ENCODE measurements around the gene ZCCHC3.
"Not testable (repeated sequence)": the region's sequence is repeated elsewhere in the genome, so short reads cannot be mapped to it uniquely, and the experiment has no call there.

The ZCCHC3 gene

DNA sequence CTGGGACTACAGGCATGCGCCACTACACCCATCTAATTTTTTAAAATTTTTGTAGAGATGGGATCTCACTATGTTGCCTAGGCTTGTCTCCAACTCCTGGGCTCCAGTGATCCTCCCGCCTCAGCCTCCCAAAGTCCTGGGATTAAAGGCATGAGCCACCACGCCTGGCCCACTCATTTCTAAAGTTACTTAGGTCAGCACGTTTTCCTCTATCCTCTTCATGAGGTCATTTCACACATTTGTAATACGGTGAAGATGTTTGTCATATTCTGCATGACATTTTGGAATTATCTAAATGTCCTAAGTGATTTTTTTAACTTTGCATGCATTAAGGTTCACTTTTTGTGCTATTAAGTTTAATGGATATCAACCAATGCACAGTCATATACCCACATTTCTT lies 16.0 kb downstream of the ZCCHC3 start:
- no peak for DNase-seq (ENCODE audit: low read depth)

DNA sequence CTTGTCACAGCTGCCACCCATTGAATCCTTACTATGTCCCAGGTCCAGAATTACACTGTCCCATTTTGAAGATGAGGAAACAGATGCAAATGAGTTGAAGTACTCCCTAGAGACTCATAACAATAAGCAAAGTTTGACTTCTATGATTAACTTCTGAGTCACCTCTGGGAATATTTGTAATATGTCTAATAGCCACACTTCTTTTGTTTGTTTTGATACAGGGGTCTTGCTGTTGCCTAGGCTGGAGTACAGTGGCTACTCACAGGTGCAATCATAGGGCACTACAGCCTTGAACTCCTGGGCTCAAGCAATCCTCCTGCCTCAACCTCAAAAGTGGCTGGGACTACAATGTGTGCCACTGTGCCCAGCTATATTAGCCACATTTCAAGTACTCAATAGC lies 16.6 kb downstream of the ZCCHC3 start:
- DNase-seq (ENCODE audit: low read depth): no peak

DNA sequence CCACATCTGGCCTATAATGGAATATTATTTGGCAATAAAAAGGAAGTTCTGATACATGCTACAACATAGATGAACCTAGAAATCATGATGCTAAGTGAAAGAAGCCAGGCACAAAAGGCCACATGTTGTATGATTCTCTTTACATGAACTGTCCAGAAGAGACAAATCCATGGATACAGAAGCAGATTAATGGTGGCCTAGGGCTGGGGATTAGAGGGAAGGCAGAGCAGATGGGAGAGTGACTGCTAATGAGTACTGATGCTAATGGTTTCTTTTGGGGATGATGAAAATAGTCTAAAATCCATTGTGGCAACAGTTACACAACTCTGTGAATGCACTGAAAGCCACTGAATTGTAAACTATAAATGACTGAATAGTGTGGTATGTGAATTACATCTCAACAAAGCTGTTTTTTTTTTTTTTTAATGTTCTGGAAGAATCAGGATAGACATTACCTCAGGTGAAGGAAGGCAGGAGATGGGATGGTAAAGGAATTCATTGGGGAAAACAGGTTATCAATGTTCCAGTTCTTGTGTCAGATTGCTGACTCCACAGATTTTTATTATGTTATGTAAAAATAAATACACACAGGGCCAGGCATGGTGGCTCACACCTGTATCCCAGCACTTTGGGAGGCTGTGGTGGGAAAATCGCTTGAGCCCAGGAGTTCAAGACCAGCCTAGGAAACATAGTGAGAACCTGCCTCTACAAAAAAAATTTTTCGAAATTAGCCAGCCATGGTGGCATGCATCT lies 19.1 kb downstream of the ZCCHC3 start:
- no peak for DNase-seq (ENCODE audit: low read depth)

DNA sequence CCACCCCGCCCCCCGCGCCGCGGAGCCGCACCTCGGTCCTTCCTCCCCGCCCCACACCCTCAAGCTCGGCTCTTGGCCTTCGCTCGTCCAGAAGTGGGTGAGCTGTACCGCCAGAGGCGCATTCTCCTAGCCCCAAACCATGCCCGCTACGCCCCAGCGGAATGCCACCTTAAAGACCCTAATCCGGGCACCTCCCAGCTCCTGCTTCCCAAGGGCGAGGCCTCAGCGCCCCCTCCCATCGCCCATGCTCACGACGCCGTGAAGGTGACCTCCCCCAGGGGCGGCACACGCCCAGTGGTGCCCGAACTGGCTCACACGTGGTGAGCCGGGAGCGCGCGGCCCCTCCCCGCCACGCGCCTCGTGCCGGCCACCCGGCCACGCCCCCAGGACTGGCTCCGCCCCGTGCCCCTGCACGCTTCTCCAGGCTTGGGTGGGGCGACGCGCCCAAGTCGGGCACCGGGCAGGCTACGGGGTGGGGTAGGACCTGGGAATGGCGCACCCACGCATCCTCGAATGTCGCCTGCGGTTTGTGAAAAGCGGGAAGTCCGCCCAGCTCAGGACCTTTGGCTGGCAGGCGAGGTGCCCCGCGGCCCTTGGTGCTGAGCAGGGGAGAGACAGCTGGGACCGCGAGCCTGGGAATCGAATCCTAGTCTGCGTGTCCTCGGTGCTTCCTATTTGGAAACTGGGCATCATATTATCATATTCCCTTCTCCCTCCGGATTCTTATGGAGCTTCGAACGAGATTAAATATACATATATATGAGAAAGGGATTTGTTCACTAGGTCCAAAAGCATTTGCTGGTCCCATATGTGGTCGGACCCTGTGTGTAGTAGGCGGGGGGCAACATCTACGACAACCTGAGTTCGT lies 27.0 kb downstream of the ZCCHC3 start:
- peak; percentile 86 for DNase-seq (ENCODE audit: low read depth)

DNA sequence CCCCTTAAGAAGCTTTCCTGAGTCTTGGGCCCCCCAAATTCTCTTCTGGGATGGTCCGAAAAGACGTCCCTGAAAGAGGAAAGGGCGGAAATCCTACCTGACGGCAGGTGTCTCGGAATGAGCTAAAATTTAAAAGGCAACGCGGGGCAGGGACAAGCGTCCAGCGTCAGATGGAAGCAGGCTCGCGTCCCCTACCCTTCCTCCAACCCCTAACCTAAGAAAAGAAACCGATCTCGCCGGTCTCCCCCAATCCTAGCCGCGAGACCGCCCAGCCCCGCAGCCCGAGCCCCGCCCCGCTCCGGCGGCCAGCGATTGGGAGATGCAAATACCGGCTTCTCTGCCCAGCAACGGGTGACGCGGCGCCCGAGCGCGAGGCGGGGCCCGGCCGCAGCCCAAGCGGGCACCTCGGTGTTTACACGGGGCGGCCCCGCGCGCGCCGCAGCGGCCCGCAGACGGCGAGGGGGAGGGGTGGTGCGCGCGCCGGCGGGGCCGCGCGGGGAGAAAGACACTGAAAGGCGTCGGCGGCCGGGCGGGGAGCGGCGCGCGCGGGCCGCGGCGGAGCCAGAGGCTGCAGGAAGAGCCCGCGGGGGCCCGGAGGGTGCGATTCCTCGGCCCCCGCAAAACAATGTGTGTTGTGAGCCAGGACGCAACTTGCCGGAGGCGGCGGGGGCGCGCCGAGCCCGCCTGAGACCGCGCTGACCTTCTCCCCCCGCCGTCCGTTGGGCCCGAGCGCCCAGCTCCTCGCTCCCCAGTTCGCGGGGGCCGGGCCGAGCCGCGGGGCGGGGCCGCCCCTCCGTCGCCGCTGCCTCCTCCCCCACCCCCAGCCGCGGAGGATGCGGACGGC lies 27.9 kb downstream of the ZCCHC3 start, which contains the start of gene SOX12:
TSS of gene SOX12 (plus strand) at position 508 of the 844 bp plus-strand sequence. CDS start 373 bp downstream, outside the sequence.
- DNase-seq (ENCODE audit: low read depth): peak; percentile 99

DNA sequence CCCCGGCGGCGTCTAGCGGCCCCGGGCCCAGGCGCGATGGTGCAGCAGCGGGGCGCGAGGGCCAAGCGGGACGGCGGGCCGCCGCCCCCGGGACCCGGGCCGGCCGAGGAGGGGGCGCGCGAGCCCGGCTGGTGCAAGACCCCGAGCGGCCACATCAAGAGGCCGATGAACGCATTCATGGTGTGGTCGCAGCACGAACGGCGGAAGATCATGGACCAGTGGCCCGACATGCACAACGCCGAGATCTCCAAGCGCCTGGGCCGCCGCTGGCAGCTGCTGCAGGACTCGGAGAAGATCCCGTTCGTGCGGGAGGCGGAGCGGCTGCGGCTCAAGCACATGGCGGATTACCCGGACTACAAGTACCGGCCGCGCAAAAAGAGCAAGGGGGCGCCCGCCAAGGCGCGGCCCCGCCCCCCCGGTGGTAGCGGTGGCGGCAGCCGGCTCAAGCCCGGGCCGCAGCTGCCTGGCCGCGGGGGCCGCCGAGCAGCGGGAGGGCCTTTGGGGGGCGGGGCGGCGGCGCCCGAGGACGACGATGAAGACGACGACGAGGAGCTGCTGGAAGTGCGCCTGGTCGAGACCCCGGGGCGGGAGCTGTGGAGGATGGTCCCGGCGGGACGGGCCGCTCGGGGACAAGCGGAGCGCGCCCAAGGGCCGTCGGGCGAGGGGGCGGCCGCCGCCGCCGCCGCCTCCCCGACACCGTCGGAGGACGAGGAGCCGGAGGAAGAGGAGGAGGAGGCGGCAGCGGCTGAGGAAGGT lies 28.7 kb downstream of the ZCCHC3 start:
- no peak for DNase-seq (ENCODE audit: low read depth)

DNA sequence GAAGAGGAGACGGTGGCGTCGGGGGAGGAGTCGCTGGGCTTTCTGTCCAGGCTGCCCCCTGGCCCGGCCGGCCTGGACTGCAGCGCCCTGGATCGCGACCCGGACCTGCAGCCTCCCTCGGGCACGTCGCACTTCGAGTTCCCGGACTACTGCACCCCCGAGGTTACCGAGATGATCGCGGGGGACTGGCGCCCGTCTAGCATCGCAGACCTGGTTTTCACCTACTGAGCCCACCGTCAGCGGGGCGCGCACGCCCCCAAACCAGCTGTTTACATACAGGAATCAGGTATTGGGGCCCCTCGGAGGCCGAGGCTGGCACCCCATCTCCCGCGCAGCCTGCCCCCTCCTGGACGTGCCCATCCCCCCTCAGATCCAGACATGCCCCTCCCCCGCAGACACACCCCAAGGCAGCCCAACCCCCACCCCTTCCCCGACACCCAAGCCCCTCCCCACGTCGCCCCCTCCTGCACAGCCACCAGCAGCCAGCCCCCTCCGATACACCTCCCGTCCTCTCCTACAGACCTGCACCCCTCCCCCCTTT lies 29.3 kb downstream of the ZCCHC3 start:
- no peak for DNase-seq (ENCODE audit: low read depth)

DNA sequence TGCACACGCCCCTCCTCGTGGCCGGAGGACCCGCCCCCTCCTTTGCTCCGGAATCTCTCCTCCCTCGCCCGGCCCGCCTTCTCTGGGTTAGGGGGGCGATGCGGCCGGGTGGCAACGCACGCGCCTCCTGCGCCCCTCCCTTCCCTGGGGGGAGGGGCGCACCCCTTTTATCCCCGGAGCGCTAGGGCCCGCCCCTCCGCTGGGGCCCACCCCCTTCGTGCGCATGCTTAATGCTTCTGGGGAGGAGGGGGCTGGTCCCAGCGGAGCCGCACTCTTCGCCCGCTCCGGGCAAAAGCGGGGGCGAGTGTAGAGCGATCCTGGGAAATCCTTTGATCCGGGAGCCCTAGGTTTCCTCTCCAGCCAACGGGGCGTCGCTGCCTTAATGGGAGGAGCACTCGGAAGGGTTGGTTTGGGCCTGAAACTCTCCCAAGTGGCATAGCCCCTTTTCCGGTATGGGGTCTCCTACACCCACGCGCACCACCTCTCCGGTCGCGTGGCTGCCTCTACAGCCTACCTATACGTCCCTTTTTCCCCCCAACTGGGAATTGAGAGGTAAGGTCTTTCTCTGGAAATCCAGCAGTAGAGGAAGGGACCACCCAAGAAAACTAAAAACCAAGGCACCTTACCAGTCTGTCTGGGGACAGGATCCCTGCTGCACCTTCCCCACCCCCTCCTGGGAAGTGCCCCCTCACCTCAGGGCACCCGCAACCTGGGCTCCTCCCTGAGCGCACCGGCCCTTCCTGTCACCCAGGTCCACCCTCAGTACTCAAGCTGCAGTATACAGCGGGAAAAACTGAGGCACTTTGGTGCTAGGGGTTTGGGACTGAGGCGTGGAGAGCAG lies 30.0 kb downstream of the ZCCHC3 start:
- peak; percentile 61 for DNase-seq (ENCODE audit: low read depth)

DNA sequence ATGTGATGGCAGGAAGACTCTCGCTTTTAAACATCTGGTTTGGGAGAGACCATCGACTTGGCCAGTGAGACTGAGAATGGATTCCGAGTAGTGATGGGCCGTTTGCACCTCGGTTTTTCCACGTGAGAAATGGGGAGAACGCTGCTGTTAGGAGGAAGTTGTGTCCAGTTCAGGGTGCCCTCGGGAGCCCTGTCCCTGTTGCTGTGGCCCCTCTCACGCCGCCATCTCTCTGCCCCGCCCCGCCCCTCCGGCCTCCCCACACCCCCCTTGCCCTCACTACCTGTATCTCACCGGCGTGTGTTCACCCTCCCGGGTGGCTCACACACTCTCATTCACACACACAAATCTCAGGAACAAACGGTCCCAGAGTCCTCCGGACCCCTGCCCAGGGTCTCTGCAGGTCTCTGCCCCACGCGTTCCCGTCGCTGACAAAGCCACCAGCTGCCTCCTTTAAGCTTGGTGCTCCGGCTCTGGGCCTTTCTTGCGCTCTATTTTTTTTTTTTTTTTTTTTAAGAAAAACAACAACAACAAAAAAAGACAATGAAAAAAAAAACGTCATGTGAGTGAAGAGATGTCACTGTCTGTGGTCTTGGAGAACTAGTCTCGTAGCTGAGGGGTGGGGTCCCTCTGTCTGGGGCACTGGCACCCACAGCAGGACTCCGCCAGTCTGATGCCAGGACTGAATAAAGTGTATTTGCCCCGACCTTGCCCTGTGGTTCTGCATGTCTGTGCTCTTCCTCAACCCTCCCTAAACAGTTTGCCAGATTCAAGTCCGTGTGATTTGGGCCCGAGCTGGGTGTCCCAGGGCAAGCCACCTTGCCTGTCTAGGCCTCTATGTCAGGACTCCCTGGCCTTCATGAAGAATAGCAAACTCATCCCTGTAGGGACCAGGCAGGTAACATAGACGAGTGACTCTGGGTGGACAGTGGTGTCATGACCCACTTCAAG lies 30.9 kb downstream of the ZCCHC3 start:
- DNase-seq (ENCODE audit: low read depth): no peak

DNA sequence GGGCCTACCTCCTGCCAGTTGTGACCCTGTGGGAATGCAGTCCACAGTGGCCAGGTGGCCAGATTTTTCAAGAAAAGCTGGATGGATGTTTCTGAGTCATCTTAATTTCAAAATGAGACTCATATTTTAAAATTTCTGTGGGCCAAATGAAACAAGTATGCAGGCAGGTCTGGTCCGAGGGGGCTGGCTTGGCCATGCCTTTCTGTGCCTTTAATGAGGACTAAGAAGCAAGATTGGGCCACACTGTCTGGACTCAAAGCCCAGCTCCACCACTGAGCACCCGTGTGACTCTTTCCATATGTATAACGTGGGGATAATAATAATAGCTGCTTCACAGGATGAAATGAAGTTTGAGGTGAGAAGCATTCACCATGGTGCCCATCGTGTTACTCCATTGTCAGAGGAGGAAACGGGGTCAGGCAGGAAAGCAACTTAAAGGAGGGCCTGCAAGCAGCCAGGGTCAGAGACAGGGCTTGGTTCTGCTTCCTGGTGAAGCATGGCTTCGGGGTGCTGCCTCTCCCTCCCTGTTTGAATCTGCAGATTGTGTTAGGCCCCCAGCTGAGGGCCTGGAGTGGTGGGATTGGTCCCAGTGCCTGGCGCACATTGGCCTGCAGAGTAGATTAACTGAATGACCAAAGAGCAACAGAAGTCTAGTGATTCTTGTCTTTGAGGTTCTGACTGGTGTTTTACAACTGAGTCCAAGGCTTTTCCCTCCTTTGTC lies 31.8 kb downstream of the ZCCHC3 start:
- DNase-seq (ENCODE audit: low read depth): no peak

DNA sequence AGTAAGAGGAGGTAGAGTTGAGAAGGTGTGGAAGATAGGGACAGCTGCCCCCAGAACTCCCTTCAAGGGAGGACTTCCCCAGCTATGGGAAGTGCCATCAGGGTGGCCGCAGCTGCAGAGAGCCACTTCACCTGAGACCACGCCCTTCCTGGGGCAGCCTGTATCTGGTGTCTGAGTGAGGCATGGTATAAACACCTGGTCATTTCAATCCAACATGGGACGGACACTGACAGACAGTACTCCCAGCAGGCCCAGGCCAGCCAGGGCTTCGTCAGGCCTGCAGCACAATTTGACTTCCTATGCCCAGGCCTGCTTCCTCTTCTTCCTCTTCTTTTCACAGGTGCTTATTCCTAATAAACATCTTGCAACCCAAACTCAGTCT lies 32.5 kb downstream of the ZCCHC3 start:
- no peak for DNase-seq (ENCODE audit: low read depth)

DNA sequence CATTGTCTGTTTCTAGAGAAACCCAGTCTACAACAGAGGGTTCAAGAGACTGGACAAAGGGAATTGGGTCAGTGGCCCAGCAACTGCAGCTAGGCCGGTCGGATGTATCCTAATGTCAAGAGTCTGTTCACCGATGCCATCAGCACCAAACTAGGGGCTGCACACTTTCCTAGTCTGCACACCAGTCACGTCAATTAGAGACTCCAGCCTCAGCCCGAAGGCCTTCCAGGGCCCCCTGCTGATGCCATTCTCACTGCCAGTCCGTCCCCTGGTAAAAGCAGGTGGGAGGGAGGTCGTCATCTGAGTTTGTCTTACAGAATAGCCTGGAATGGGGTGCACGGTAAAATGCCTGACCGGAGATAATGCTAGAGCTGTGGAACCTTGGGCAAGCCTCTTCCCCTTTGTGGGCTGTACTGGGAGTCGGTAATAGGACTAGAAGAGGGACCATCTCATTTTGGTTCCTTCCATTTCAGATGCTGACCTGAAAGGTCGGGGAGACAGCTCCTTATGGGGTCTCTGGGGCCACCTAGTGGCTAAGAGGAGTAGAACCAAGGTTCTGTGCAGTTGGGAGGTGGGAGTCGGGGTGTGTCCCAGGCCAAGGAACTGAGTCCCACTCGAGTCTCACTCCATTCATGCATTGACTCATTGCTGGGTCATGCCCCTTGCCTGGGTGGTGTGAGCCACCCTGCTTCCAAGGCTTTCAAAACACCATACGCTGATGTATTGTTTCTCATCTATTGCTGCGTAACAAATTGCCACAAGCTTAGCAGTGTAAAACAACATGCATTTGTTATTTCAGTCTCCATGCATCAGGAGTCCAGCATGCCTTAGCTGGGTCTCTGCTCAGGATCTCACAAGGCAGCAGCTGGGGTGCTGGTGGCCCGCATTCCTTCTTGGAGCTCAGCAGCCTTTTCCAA lies 33.1 kb downstream of the ZCCHC3 start:
- DNase-seq (ENCODE audit: low read depth): no peak

DNA sequence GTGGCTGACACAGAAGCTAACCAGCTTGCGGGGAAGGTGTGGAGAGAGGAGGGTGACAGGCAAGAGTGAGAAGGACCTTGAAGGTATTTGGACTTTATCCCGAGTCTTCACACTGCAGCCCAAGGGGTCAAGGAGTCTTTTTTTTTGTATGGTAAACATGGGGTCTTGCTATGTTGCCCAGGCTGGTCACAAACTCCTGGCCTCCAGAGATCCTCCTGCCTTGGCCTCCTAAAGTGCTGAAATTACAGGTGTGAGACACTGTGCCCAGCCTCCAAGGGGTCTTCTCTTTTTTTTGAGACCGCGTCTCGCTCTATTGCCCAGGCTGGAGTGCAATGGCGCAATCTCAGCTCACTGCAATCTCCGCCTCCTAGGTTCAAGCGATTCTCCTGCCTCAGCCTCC lies 37.2 kb downstream of the ZCCHC3 start:
- no peak for DNase-seq (ENCODE audit: low read depth)

DNA sequence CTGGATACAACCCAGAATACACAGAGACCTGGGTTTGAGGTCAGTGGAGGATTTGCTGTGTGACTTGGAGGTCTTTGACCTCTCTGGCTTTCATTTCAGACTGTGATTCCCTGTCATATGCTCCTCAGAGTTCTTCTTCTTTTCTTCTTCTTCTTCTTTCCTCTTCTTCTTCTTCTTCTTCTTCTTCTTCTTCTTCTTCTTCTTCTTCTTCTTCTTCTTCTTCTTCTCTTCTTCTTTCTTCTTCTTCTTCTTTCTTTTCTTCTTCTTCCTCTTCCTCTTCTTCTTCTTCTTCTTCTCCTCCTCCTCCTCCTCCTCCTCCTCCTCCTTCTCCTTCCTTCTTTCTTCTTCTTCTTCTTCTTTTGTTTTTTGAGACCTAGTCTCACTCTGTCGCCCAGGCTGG lies 38.7 kb downstream of the ZCCHC3 start:
- not testable (repeated sequence) for DNase-seq (ENCODE audit: low read depth)

DNA sequence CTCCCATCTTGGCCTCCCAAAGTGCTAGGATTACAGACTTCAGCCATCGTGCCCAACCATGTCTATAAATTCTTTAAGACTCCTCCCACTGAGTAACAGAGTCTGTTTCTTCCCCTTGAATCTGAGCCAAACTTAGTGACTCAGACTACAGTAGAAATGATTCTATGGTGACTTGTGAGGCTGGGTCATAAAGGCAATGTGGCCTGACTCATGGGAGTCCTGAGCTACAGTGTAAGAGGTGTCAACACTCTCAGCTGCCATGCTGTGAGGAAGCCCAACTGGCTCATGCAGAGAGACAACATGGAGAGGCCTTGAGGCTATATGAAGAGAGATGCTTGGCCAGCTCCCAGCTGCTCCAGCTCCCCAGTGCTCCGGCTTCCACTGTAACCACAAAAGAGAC lies 44.3 kb downstream of the ZCCHC3 start:
- DNase-seq (ENCODE audit: low read depth): no peak

DNA sequence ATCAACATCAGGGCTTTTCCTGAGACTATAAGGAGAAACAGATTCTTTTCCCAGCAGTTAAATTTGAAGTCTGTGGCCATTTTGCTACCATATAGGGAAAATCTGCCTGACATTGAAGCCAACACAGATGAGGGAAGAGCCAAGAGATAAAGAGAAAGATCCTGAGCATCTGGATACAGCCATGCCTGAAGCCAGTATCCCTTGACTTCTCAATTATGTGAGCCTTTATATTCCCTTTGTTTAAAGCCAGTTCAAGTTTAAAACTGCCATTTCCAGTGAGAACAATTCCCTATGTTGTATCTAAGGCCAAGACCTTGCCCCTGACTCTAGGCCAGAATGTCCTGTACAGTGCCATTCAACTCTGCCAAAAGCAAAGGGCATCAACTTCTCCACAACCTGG lies 45.7 kb downstream of the ZCCHC3 start:
- DNase-seq (ENCODE audit: low read depth): no peak

DNA sequence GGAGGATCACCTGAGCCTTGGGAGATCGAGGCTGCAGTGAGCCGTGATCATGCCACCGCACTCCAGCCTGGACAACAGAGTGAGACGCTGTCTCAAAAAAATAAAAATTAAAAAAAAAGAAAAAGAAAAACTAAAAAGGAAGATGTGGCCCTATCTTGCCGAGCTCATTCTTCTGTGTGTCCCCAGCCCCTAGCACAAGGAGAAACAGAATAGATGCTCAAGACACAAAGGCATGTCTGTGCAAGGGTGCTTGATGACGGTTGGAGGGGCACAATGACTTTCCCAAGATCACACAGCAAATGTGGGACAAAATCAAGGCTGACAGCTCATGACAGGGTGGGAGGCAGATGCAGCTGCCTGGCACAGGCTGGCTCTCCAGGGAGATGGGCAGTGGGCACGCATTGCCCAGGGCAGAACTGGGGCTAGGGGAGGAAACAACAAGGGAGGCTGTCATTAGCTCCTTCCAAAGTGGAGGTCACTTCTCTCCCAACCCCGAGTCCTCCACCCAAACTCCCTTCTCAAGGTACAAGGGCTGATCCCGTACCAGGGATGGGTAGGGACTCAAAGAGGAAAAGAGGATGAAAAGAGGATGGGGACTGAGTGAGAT lies 48.8 kb downstream of the ZCCHC3 start:
- no peak for DNase-seq (ENCODE audit: low read depth)
